ENCODE results near the gene PYGM. TPM values are rescaled to one million over a fixed set of nuclear protein-coding genes. Genes with fewer than 3 reads are reported as not detected.
A peak's percentile ranks its signal among the peaks of the same experiment; 100 is the strongest.

PYGM gene
- total RNA-seq, 1 experiment from 2014 or later = 6.6 TPM

GRCh38 chr11:64752175-64752970 is 7.4 kb downstream of the PYGM start:
- H3K27ac Mint-ChIP-seq = peak overlapping the region; percentile 46; the same call in 1 of the 2 replicates
- peaks cover 17% of the 10 kb centered on the region for H3K4me1 Mint-ChIP-seq
- POLR2A ChIA-PET = no interaction called here
- H3K36me3 Mint-ChIP-seq = no peaks in the 10 kb centered on the region
- ATAC-seq = no peak
- no peaks in the 10 kb centered on the region for H3K9me3 Mint-ChIP-seq
- DNase-seq (ENCODE audit: low spot score) = no peak
- no peak for TF ChIP-seq GABPB1 (CRISPR knock-in tag; IDR thresholded peaks at IDR 0.05)
- 0 out of 2 replicates have a peak, but pooled peaks have one; percentile 38 for TF ChIP-seq ZNF263 (CRISPR knock-in tag; IDR thresholded peaks at IDR 0.05; ENCODE audit: low read depth)
- no peak overlapping the region for H3K4me3 Mint-ChIP-seq
- CTCF ChIA-PET = interaction anchor here (1.1 to 4.9 kb wide), 5 partner anchors 9 to 51 kb away, joined by 3 to 30 read pairs (median 3); partner anchors contain the start of gene RASGRP2
- no peaks in the 10 kb centered on the region; the same call in 1 of the 2 replicates for H3K27me3 Mint-ChIP-seq (ENCODE audit: low read depth)

GRCh38 chr11:64751580-64751979 is 8.2 kb downstream of the PYGM start:
- H3K27ac Mint-ChIP-seq = no peak overlapping the region
- ATAC-seq = no peak
- H3K36me3 Mint-ChIP-seq = no peaks in the 10 kb centered on the region
- POLR2A ChIA-PET = no interaction called here
- DNase-seq (ENCODE audit: low spot score) = no peak
- H3K4me1 Mint-ChIP-seq = peaks cover 17% of the 10 kb centered on the region
- TF ChIP-seq ATF3 (CRISPR knock-in tag; conservative IDR thresholded peaks at IDR 0.05) (no peak), MXD4 (CRISPR knock-in tag; IDR thresholded peaks at IDR 0.05; ENCODE audit: borderline replicate concordance) (no peak), GTF2I (CRISPR knock-in tag; conservative IDR thresholded peaks at IDR 0.05) (0 out of 2 replicates have a peak, but pooled peaks have one; percentile 35), FOXK1 (CRISPR knock-in tag; IDR thresholded peaks at IDR 0.05) (no peak), ZNF396 (CRISPR knock-in tag; IDR thresholded peaks at IDR 0.05; ENCODE audit: borderline replicate concordance) (no peak), JAZF1 (CRISPR knock-in tag; IDR thresholded peaks at IDR 0.05) (no peak)
- no peak overlapping the region for H3K4me3 Mint-ChIP-seq
- CTCF ChIA-PET = interaction anchor here (1.5 to 4.9 kb wide), 3 partner anchors 8 to 13 kb away, joined by 3 to 30 read pairs (median 7); partner anchors contain the start of genes PYGM and RASGRP2
- H3K9me3 Mint-ChIP-seq = no peaks in the 10 kb centered on the region
- no peaks in the 10 kb centered on the region for H3K27me3 Mint-ChIP-seq (ENCODE audit: low read depth)

- H3K4me3 Mint-ChIP-seq = no peak overlapping the region
- no peaks in the 10 kb centered on the region for H3K9me3 Mint-ChIP-seq
- POLR2A ChIA-PET = no interaction called here
- TF ChIP-seq ZNF317 (CRISPR knock-in tag; IDR thresholded peaks at IDR 0.05; ENCODE audit: borderline replicate concordance, low read depth) = no peak
- no peak for TF ChIP-seq ZNF138 (CRISPR knock-in tag; conservative IDR thresholded peaks at IDR 0.05)
- no peak for TF ChIP-seq ERG (CRISPR knock-in tag; IDR thresholded peaks at IDR 0.05)
- TF ChIP-seq SMAD4 (CRISPR knock-in tag; IDR thresholded peaks at IDR 0.05) = no peak
- no peak for TF ChIP-seq MAX (CRISPR knock-in tag; IDR thresholded peaks at IDR 0.05)
- no peak for TF ChIP-seq MYBL2 (CRISPR knock-in tag; IDR thresholded peaks at IDR 0.05)
- TF ChIP-seq ZNF423 (CRISPR knock-in tag; IDR thresholded peaks at IDR 0.05) = no peak
- TF ChIP-seq IRF2 (CRISPR knock-in tag; IDR thresholded peaks at IDR 0.05; ENCODE audit: borderline replicate concordance, low read depth) = no peak
- no peak for TF ChIP-seq ZMAT4 (CRISPR knock-in tag; IDR thresholded peaks at IDR 0.05)
- TF ChIP-seq ATF3 (CRISPR knock-in tag; conservative IDR thresholded peaks at IDR 0.05) = no peak
- no peak for TF ChIP-seq CDX4 (CRISPR knock-in tag; IDR thresholded peaks at IDR 0.05; ENCODE audit: borderline replicate concordance)
- no peak for TF ChIP-seq ZNF263 (CRISPR knock-in tag; IDR thresholded peaks at IDR 0.05; ENCODE audit: low read depth)
- no peak for TF ChIP-seq SMAD3 (CRISPR knock-in tag; IDR thresholded peaks at IDR 0.05; ENCODE audit: borderline replicate concordance)
- TF ChIP-seq JUN (CRISPR knock-in tag; IDR thresholded peaks at IDR 0.05) = no peak
- no peak for TF ChIP-seq ESRRA (CRISPR knock-in tag; IDR thresholded peaks at IDR 0.05; ENCODE audit: borderline replicate concordance)
- TF ChIP-seq RELA (CRISPR knock-in tag; IDR thresholded peaks at IDR 0.05; ENCODE audit: borderline replicate concordance) = no peak
- no peak for TF ChIP-seq TEAD1 (CRISPR knock-in tag; IDR thresholded peaks at IDR 0.05)
- TF ChIP-seq SP1 (CRISPR knock-in tag; conservative IDR thresholded peaks at IDR 0.05) = no peak
- TF ChIP-seq MLX (CRISPR knock-in tag; IDR thresholded peaks at IDR 0.05) = no peak
- TF ChIP-seq KAT7 (CRISPR knock-in tag; IDR thresholded peaks at IDR 0.05; ENCODE audit: borderline replicate concordance) = no peak
- CTCF ChIA-PET = interaction anchor here (1.5 to 4.9 kb wide), 2 partner anchors 7 to 9 kb away, joined by 3 to 30 read pairs; partner anchors contain the start of genes PYGM and RASGRP2
- peaks cover 1% of the 10 kb centered on the region; the same call in 1 of the 2 replicates for H3K27me3 Mint-ChIP-seq (ENCODE audit: low read depth)
- H3K27ac Mint-ChIP-seq = no peak overlapping the region; the same call in 1 of the 2 replicates
- ATAC-seq (no peak), DNase-seq (ENCODE audit: low spot score) (no peak)
- no peaks in the 10 kb centered on the region for H3K36me3 Mint-ChIP-seq
- H3K4me1 Mint-ChIP-seq = peaks cover 17% of the 10 kb centered on the region
Observed at GRCh38 chr11:64751136-64751535, 8.6 kb downstream of the PYGM start.
